IPS-NIHi7 (cell line): ENCODE data around the gene SLC35E4.
A peak's percentile ranks its signal among the peaks of the same experiment; 100 is the strongest.
"Not testable (repeated sequence)": the region's sequence is repeated elsewhere in the genome, so short reads cannot be mapped to it uniquely, and the experiment has no call there.

ENCODE experiments used
- DNase-seq: peaks from one replicate; pipeline ENCODE4 v3.0.0; 2012; ENCODE audit warnings: mixed read lengths; ENCODE audit errors: extremely low spot score

SLC35E4 gene

GRCh38 chr22:30635273-30636225 is at the start of gene SLC35E4:
TSS of gene SLC35E4 (plus strand) at chr22:30635781. CDS start at chr22:30636451, 670 bp downstream.
- peak; percentile 96 for DNase-seq

DNA sequence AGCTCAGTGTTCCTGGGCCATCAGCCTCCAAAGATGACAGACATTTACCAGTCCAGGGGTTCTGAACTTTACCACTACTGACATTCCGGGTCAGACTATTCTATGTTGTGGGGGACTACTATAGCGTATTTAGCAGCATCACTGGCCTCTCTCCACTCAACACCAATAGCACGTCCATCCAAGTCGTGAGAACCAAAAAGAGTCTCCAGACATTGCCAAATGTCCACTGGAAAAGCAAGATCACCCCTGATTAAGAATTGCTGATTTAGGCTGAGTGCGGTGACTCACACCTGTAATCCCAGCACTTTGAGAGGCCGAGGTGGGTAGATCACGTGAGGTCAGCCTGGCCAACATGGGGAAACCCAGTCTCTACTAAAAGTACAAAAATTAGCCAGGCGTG is 49.2 kb upstream of the SLC35E4 start:
- DNase-seq, result no peak

DNA sequence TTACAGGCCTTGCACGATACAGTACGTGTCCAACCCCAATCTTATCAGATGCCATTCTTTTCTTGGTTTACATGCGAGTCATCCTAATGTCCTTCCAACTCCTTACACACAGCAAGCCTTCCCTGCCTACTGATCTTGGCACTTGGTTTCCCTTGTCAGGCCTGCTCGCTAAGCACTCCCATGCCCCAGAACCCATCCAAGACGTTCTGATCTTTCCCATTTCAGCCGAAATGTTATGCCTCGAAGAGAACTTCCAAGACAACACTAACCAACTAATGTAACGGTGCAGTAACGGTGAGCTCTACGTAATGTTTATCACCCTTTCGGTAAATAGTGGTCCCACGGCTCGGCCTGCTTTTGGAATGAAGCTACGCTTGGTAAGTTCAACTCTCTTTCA is 44.4 kb upstream of the SLC35E4 start:
- no peak for DNase-seq

DNA sequence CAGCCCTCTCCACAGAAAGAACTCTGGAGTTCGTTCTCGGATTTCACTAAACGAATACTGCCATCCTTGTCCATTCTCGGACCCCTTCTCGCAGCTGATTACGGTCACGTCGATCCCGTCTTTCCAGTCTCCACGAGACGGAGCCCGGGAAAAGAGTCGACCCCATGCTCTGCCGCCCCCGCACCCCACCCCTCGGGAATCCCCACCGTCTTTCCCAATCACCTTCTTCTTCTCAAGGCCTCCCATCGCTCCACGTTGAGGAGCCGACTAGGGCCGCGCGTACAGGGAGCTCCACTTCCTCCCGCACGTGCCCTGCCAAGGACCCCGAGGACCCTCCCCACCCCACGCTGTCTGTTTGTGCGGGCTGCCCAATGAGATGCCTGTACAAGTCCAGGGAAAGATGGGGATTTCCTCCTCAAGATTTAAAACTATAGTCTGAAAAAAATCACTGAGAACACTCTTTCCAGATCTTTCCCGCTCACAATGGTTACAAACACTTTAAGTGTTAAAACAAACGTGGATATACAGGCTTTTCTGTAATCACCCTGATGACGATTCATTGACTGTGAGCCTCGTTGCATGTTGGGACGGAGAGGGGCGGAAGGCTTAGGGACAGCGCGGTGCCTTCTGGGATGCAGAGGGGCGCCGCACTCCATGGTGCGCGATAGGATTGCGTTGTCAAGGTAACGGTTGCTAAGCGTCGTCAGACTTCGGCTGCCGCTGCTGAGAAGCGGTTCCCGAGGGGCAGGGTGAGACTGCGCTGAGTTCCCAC is 43.8 kb upstream of the SLC35E4 start, which contains the start of gene PES1:
TSS of gene PES1 (minus strand) at position 323 of the 772 bp plus-strand sequence. CDS start at position 246, 77 bp downstream.
- peak; percentile 97 for DNase-seq

GRCh38 chr22:30592360-30592713 is 43.2 kb upstream of the SLC35E4 start:
- DNase-seq, result not testable (repeated sequence)

- DNase-seq, result no peak
Observed at GRCh38 chr22:30596199-30596598, 39.4 kb upstream of the SLC35E4 start.

DNA sequence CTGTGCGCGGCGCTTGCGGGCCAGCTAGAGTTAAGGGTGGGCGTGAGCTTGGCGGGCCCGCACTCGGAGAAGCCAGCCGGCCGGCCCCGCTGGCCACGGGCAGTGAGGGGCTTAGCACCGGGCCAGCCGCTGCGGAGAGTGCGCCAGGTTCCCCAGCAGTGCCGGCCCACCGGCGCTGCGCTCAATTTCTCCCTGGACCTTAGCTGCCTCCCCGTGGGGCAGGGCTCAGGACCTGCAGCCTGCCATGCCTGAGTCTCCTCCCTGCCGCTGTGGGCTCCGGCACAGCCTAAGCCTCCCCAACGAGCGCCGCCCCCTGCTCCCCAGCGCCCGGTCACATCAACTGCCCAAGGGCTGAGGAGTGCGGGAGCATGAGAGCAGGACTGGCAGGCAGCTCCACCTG is 38.7 kb upstream of the SLC35E4 start:
- no peak for DNase-seq

GRCh38 chr22:30598986-30599385 is 36.6 kb upstream of the SLC35E4 start:
- no peak for DNase-seq

DNA sequence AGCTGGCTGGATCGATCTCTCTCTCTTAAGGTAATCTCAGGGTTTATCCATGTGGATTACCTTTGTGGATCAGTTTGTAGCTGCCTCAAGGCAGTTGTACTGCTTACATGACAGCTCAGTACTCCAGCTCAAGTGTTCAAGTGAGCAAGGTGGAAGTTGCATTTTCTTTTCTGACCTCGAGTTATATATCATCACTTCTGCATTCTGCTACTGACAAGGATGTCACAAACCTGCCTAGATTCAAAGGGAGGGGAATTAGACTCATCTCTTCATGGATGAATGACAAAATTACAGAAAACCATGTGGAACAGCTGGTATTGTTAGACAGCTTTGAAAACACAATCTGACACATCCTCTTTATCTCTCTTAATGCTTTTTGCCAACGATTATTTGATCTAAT is 34.7 kb upstream of the SLC35E4 start:
- DNase-seq, result no peak

GRCh38 chr22:30601464-30601863 is 34.1 kb upstream of the SLC35E4 start:
- DNase-seq, result no peak

GRCh38 chr22:30602049-30602448 is 33.5 kb upstream of the SLC35E4 start:
- no peak for DNase-seq

GRCh38 chr22:30603801-30604200 is 31.8 kb upstream of the SLC35E4 start:
- no peak for DNase-seq

DNA sequence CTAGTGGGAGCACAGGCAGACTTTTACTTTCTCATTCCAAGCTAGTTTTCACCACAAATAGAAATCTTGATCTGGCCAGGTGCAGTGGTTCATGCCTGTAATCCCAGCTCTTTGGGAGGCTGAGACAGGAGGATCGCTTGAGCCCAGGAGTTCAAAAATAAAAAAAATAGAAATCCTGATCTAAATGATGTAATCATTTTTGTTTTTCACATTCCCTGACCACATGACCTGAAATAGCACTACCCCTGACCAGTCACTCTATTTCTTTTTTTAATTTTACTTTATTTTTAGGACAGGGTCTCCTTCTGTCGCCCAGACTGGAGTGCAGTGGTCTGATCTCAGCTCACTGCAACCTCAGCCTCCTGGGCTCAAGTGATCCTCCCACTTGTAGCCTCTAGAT is 30.9 kb upstream of the SLC35E4 start:
- DNase-seq, result no peak

DNA sequence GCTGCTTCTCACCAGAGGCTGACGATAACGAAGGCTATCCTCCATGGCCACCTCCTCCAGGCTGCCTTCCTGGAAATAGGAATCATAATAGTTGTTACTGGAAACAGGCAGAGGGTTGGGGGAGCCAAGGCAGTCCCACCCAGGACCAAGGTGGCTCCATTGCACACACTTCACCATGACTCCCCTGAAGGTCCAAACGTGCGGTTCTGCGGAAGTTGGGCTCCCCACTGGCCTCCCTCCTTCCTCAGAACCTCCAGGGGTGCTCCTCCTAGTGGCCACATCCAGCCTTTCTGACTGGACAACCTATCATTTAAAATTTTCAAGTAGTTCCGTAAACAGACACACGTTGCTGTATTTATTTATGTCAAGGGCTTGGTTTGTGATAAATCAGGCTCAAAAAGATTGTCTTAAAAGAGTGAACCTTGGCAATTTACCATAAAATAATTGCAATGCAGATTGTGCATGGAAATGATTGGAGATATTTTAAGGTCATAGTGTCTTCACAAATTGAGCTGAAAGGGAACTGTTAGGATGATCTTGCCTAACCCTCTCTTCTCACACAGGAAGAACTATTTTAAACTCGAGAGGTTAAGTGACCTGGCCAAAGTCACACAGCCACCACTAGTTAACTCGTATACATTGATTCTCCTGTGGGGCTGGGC is 30.0 kb upstream of the SLC35E4 start:
- peak; percentile 46 for DNase-seq

- DNase-seq, result peak; percentile 87
Observed at GRCh38 chr22:30606455-30607299, 28.9 kb upstream of the SLC35E4 start, which contains the start of gene TCN2. TSS of gene TCN2 (plus strand) at chr22:30607174. CDS start at chr22:30607332, 158 bp downstream.

GRCh38 chr22:30607300-30607930 is 28.2 kb upstream of the SLC35E4 start:
- DNase-seq, result no peak

- DNase-seq, result no peak
Observed at GRCh38 chr22:30607939-30608338, 27.6 kb upstream of the SLC35E4 start.

GRCh38 chr22:30609260-30610185 is 26.1 kb upstream of the SLC35E4 start:
- peak; percentile 65 for DNase-seq

DNA sequence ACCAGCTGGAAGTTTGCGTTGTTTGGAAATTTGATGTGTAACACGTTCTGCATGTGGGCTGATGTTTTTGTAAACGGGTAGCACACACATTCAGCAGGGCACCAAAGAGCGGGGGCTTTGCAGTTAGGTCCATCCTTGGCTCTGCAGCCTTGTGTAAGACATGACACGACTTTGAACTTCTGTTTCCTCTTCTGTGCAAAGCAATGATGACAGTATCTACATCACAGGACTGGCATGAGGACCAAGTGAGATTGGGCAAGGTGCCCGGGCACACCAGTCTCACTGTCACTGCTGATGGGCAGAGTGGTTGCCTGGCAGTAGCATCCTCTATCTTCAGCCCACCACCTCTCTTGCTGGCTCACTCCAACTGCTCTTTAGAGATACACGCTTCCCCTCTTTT is 25.3 kb upstream of the SLC35E4 start:
- no peak for DNase-seq
